Fibroblast of villous mesenchyme (primary cell): ENCODE data around the gene CDH13. TPM values are rescaled to one million over a fixed set of nuclear protein-coding genes. Genes with fewer than 3 reads are reported as not detected.

Experiments
- DNase-seq: peaks from one replicate; pipeline ENCODE4 v3.0.0-alpha.2; 2010; ENCODE audit warnings: low read depth
- H3K4me3 ChIP-seq: 2 replicates; pipeline ENCODE4 v1.5.1; 2011; ENCODE audit warnings: low read depth, mild to moderate bottlenecking, low read length
- CTCF ChIP-seq: IDR thresholded peaks from 2 replicates; pipeline ENCODE4 v1.5.1; 2012; ENCODE audit warnings: low read depth, mild to moderate bottlenecking, low read length; ENCODE audit not compliant: insufficient read depth
- total RNA-seq: library from RNA; depleted of rRNA; stranded (reverse); fragments of >200 nt; gene quantifications from 2 replicates; pipeline ENCODE4 v1.2.3, GENCODE V29; 2012

Gene CDH13
- total RNA-seq, 1 donor = 47.5 TPM

GRCh38 chr16:82755570-82756282, 129.0 kb downstream of the CDH13 start:
- H3K4me3 ChIP-seq = no peak overlapping the region
- peak; percentile 39 for TF ChIP-seq CTCF
- DNase-seq = no peak

- no peak for TF ChIP-seq CTCF
- DNase-seq = no peak
Observed at GRCh38 chr16:82756283-82756599, 129.5 kb downstream of the CDH13 start.

DNA sequence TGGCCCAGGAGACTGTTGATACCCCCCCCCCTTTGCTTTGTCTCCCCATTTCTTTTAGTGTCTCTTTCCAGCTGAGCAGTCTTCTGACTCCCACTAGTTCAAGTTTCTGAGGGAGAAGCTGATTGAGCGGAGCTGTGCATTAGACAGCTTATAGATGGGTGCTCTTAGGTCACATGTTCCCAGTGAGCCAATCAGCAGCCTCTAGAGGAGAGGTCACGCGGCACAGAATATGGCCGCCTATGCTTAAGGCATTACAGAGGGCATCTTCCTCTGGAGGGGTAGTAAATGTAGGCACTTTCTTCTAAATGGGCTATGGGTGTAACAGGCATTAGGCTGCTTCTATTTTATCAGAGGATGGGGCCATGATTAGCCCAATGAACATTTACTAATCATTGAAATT, 131.6 kb downstream of the CDH13 start:
- no peak overlapping the region for H3K4me3 ChIP-seq
- DNase-seq = no peak
- TF ChIP-seq CTCF = no peak

More at GRCh38 chr16:82756283-82756599, 129.5 kb downstream of the CDH13 start:
- no peak overlapping the region for H3K4me3 ChIP-seq

DNA sequence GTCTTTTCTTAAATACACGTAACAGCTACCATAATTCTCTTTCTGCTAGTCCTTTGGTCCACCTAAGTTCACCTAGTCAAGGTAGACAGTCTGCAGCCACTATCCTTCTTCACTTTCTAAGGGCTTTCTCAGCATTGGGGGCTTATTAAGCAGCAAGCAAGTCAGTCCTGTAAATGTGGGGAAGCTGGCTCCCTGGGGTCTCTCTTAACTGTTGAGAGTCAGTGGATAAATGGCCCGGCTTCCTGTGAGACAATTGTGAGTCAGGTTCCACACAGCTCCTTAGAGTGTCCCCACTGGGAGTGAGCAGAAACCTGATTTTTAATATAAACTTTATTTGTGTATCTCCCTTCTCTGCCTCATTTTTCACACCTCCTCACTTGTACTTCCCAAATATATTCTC, 132.1 kb downstream of the CDH13 start:
- no peak for DNase-seq
- no peak for TF ChIP-seq CTCF
- H3K4me3 ChIP-seq = no peak overlapping the region

- DNase-seq = peak; percentile 79
- H3K4me3 ChIP-seq = no peak overlapping the region
- TF ChIP-seq CTCF = no peak
Observed at GRCh38 chr16:82761236-82761635, 134.5 kb downstream of the CDH13 start.

- H3K4me3 ChIP-seq = peak overlapping the region; percentile 29
- TF ChIP-seq CTCF = no peak
- peak; percentile 60 for DNase-seq
Observed at GRCh38 chr16:82761858-82762257, 135.1 kb downstream of the CDH13 start.

DNA sequence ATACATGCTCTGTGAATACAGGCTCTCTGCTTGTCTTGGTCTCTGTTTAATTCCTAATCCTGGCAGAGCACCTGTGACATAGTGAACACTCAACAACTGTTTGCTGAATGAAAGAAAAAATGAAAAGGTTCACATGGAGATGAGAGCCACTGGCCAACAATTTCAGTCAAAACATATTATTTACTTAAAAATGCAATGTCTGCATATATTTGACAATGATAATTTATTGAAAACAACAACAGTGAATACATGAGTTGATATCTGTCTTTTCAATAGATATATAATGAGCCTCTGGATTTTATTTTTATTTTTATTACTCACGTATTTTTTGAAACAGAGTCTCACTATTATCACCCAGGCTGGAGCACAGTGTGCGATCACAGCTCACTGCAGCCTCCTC, 136.6 kb downstream of the CDH13 start:
- no peak for TF ChIP-seq CTCF
- no peak overlapping the region for H3K4me3 ChIP-seq
- no peak for DNase-seq
